Left lung (tissue), 10 donors: Measurements from ENCODE around the gene ITM2B. TPM values are rescaled to one million over a fixed set of nuclear protein-coding genes. Genes with fewer than 3 reads are reported as not detected.

Experiments
- ATAC-seq: fragments of 200-7000 bp; cut with Tn5 transposase; one replicate; pipeline ENCODE4 v1.9.1; 2020; ENCODE audit warnings: moderate library complexity
- DNase-seq, 4 donors: peaks; one replicate each; pipeline ENCODE4 v3.0.0-alpha.2; 2013 to 2020
- H3K27ac ChIP-seq, 2 donors: fragments of 200-600 bp; sonication (generic) in 1 of 2; one replicate each; pipeline versions ENCODE4 v1.5.0 to v1.8.0; 2020 to 2021
- H3K27me3 ChIP-seq, 2 donors: fragments of 200-600 bp; sonication (generic) in 1 of 2; one replicate each; pipeline versions ENCODE4 v1.5.0 to v1.8.0; 2020 to 2021
- H3K36me3 ChIP-seq, 2 donors: fragments of 200-600 bp; sonication (generic) in 1 of 2; one replicate each; pipeline versions ENCODE4 v1.5.0 to v1.8.0; 2020 to 2021
- H3K4me1 ChIP-seq, 2 donors: fragments of 200-600 bp; one replicate each; pipeline ENCODE4 v1.8.0; 2021
- H3K4me3 ChIP-seq, 2 donors: fragments of 200-600 bp; sonication (generic) in 1 of 2; one replicate each; pipeline versions ENCODE4 v1.5.0 to v1.8.0; 2020 to 2021; ENCODE audit warnings: mild to moderate bottlenecking in 1 of 2
- H3K9me3 ChIP-seq, 2 donors: fragments of 200-600 bp; sonication (generic) in 1 of 2; one replicate each; pipeline versions ENCODE4 v1.5.0 to v1.8.0; 2020 to 2021
- CTCF ChIP-seq, 2 donors: fragments of 200-600 bp; sonication (generic) in 1 of 2; IDR thresholded peaks; one replicate each; pipeline versions ENCODE4 v1.5.0 to v1.8.0; 2021; ENCODE audit warnings: antibody characterized with exemption in 2 of 2
- intact Hi-C, 2 donors: fragments of 100-400 bp; cut with DNase I; formaldehyde crosslinking; loops; one replicate each; pipeline versions ENCODE4 v1.11.2 to v1.14.2; 2022
- polyA plus RNA-seq, 6 donors: library from polyadenylated mRNA; unstranded; fragments of 120-200 nt; gene quantifications; one replicate each; pipeline ENCODE4 v1.2.1, GENCODE V29; 2013; ENCODE audit not compliant: insufficient read length in 6 of 6
- total RNA-seq, 2 donors: library from RNA; stranded (reverse); fragmentation: NEBNext Ultra II Directional; extraction: Animal tissue kit (Norgen Biotek cat#: 25700); gene quantifications; one replicate each; pipeline ENCODE4 v1.2.1, GENCODE V29; 2021
- donor health status: DM: no; HTN: yes; CAD: no.
- donor health status: DM: no; HTN: no; CAD: no.

Gene ITM2B
- total and polyA plus RNA-seq, 8 donors = 530 to 683 (median 621) TPM

GRCh38 chr13:48297131-48297786 is 64.3 kb downstream of the ITM2B start:
- Histone ChIP-seq H3K4me3 (no peak overlapping the region), H3K36me3 (no peaks in the 10 kb centered on the region), H3K27me3 (no peaks in the 10 kb centered on the region), H3K27ac (no peak overlapping the region), H3K9me3 (no peaks in the 10 kb centered on the region), H3K4me1 (peaks cover 0 to 2% of the 10 kb centered on the region in 2 donors)
- DNase-seq (no peak), ATAC-seq (no peak)
- intact Hi-C loops = no loop called here
- TF ChIP-seq CTCF (IDR thresholded peaks at IDR 0.05) = no peak

GRCh38 chr13:48299591-48299990 is 66.6 kb downstream of the ITM2B start:
- DNase-seq = no peak
- no peaks in the 10 kb centered on the region for H3K9me3 ChIP-seq
- H3K27me3 ChIP-seq = no peaks in the 10 kb centered on the region
- TF ChIP-seq CTCF (IDR thresholded peaks at IDR 0.05) = no peak
- no peaks in the 10 kb centered on the region for H3K36me3 ChIP-seq
- no peak overlapping the region for H3K4me3 ChIP-seq
- ATAC-seq = no peak
- intact Hi-C loops = no loop called here
- H3K27ac ChIP-seq = no peak overlapping the region
- peaks cover 0 to 12% of the 10 kb centered on the region in 2 donors for H3K4me1 ChIP-seq

- Histone ChIP-seq H3K27ac (peak overlapping the region; percentile 99 to 100), H3K4me1 (peaks cover 7 to 39% of the 10 kb centered on the region in 2 donors), H3K4me3 (peak overlapping the region; percentile 91 to 96), H3K36me3 (peaks cover 0 to 8% of the 10 kb centered on the region in 2 donors), H3K9me3 (no peaks in the 10 kb centered on the region), H3K27me3 (no peaks in the 10 kb centered on the region)
- TF ChIP-seq CTCF (IDR thresholded peaks at IDR 0.05) = no peak
- DNase-seq = no peak
- peak; percentile 16 for ATAC-seq
- intact Hi-C loops = no loop called here
Measured at GRCh38 chr13:48302871-48303358, 69.9 kb downstream of the ITM2B start.

GRCh38 chr13:48303359-48304142 is 70.5 kb downstream of the ITM2B start, which contains the start of gene RB1:
RB1 (plus strand) TSS chr13:48303751; CDS start chr13:48303913, 162 bp downstream.
- H3K4me3 ChIP-seq = peak within 1 kb of the TSS; percentile 91 to 96
- H3K36me3 ChIP-seq = peaks cover 0 to 15% of the 10 kb centered on the region in 2 donors
- no peak for TF ChIP-seq CTCF (IDR thresholded peaks at IDR 0.05)
- DNase-seq = peak; percentile 89 to 97 (median 94)
- peak; percentile 96 for ATAC-seq
- no peaks in the 10 kb centered on the region for H3K27me3 ChIP-seq
- intact Hi-C loops = no loop called here
- peak within 1 kb of the TSS; percentile 99 to 100 for H3K27ac ChIP-seq
- no peaks in the 10 kb centered on the region for H3K9me3 ChIP-seq
- peaks cover 7 to 45% of the 10 kb centered on the region in 2 donors for H3K4me1 ChIP-seq
